Measurements from ENCODE around the gene AMPD1. TPM values are rescaled to one million over a fixed set of nuclear protein-coding genes. Genes with fewer than 3 reads are reported as not detected.

Gene AMPD1
- total RNA-seq, 1 donor from 2014 or later, result not detected

GRCh38 chr1:114685851-114686250 is 9.5 kb downstream of the AMPD1 start:
- Mint-ChIP-seq H3K27me3 (ENCODE audit: insufficient read depth, low read depth) (peaks cover 2% of the 10 kb centered on the region), H3K4me1 (no peaks in the 10 kb centered on the region), H3K4me3 (no peak overlapping the region), H3K36me3 (no peaks in the 10 kb centered on the region), H3K27ac (no peak overlapping the region), H3K9me3 (no peaks in the 10 kb centered on the region)
- no peaks in the 10 kb centered on the region for H3K9me3 ChIP-seq (ENCODE audit: low read depth)
- no peaks in the 10 kb centered on the region for H3K79me2 ChIP-seq (ENCODE audit: low read depth)
- H3K36me3 ChIP-seq, result no peaks in the 10 kb centered on the region
- no peak overlapping the region for H3K9ac ChIP-seq
- no peak overlapping the region for H3K4me3 ChIP-seq
- H2AFZ ChIP-seq (replicated peaks), result no peak overlapping the region
- no peak for TF ChIP-seq CTCF (IDR thresholded peaks at IDR 0.05)
- TF ChIP-seq EZH2 (IDR thresholded peaks at IDR 0.05), result no peak
- TF ChIP-seq EZH2phosphoT487 (IDR thresholded peaks at IDR 0.05), result no peak
- H3K4me1 ChIP-seq, result no peaks in the 10 kb centered on the region
- no peaks in the 10 kb centered on the region for H4K20me1 ChIP-seq (ENCODE audit: low read depth)
- no peak overlapping the region for H3K27ac ChIP-seq
- no peak for DNase-seq (ENCODE audit: low spot score)
- peaks cover 22% of the 10 kb centered on the region for H3K27me3 ChIP-seq
- no peak overlapping the region for H3K4me2 ChIP-seq
- H3F3A ChIP-seq (ENCODE audit: low read depth), result no peaks in the 10 kb centered on the region

GRCh38 chr1:114677691-114678090 is 17.7 kb downstream of the AMPD1 start:
- no peaks in the 10 kb centered on the region for H4K20me1 ChIP-seq (ENCODE audit: low read depth)
- no peaks in the 10 kb centered on the region for H3K9me3 Mint-ChIP-seq
- H3K9ac ChIP-seq, result no peak overlapping the region
- no peak overlapping the region for H3K27ac ChIP-seq
- no peak overlapping the region for H3K27ac Mint-ChIP-seq
- H3K4me2 ChIP-seq, result no peak overlapping the region
- no peaks in the 10 kb centered on the region for H3F3A ChIP-seq (ENCODE audit: low read depth)
- DNase-seq (ENCODE audit: low spot score), result no peak
- no peaks in the 10 kb centered on the region for H3K4me1 Mint-ChIP-seq
- H3K27me3 Mint-ChIP-seq (ENCODE audit: insufficient read depth, low read depth), result peaks cover 6% of the 10 kb centered on the region
- no peak overlapping the region for H2AFZ ChIP-seq (replicated peaks)
- no peaks in the 10 kb centered on the region for H3K4me1 ChIP-seq
- H3K36me3 ChIP-seq, result no peaks in the 10 kb centered on the region
- no peaks in the 10 kb centered on the region for H3K36me3 Mint-ChIP-seq
- H3K4me3 Mint-ChIP-seq, result no peak overlapping the region
- no peaks in the 10 kb centered on the region for H3K9me3 ChIP-seq (ENCODE audit: low read depth)
- no peak overlapping the region for H3K4me3 ChIP-seq
- H3K79me2 ChIP-seq (ENCODE audit: low read depth), result no peaks in the 10 kb centered on the region
- H3K27me3 ChIP-seq, result peaks cover 60% of the 10 kb centered on the region
- TF ChIP-seq CTCF (IDR thresholded peaks at IDR 0.05) (no peak), EZH2phosphoT487 (IDR thresholded peaks at IDR 0.05) (no peak), EZH2 (IDR thresholded peaks at IDR 0.05) (no peak)

- no peak overlapping the region for H3K9ac ChIP-seq
- H3K27ac Mint-ChIP-seq, result no peak overlapping the region
- no peaks in the 10 kb centered on the region for H3K9me3 Mint-ChIP-seq
- H3K27me3 Mint-ChIP-seq (ENCODE audit: insufficient read depth, low read depth), result peaks cover 6% of the 10 kb centered on the region
- H3K4me3 ChIP-seq, result no peak overlapping the region
- no peaks in the 10 kb centered on the region for H3K79me2 ChIP-seq (ENCODE audit: low read depth)
- no peaks in the 10 kb centered on the region for H3K9me3 ChIP-seq (ENCODE audit: low read depth)
- no peaks in the 10 kb centered on the region for H3K4me1 ChIP-seq
- no peaks in the 10 kb centered on the region for H3K36me3 Mint-ChIP-seq
- H2AFZ ChIP-seq (replicated peaks), result no peak overlapping the region
- no peak overlapping the region for H3K4me2 ChIP-seq
- H3K4me1 Mint-ChIP-seq, result no peaks in the 10 kb centered on the region
- H3K4me3 Mint-ChIP-seq, result no peak overlapping the region
- no peak overlapping the region for H3K27ac ChIP-seq
- H3K27me3 ChIP-seq, result peaks cover 76% of the 10 kb centered on the region
- no peaks in the 10 kb centered on the region for H4K20me1 ChIP-seq (ENCODE audit: low read depth)
- no peaks in the 10 kb centered on the region for H3F3A ChIP-seq (ENCODE audit: low read depth)
- TF ChIP-seq EZH2phosphoT487 (IDR thresholded peaks at IDR 0.05) (no peak), EZH2 (IDR thresholded peaks at IDR 0.05) (no peak), CTCF (IDR thresholded peaks at IDR 0.05) (no peak)
- no peaks in the 10 kb centered on the region for H3K36me3 ChIP-seq
- DNase-seq (ENCODE audit: low spot score), result no peak
Observed at GRCh38 chr1:114676115-114676514, 19.2 kb downstream of the AMPD1 start.

GRCh38 chr1:114671939-114672275 is 23.4 kb downstream of the AMPD1 start:
- Histone ChIP-seq H3K9ac (no peak overlapping the region), H3K79me2 (ENCODE audit: low read depth) (no peaks in the 10 kb centered on the region), H3K36me3 (no peaks in the 10 kb centered on the region), H3K9me3 (ENCODE audit: low read depth) (no peaks in the 10 kb centered on the region), H3K27me3 (peaks cover 94% of the 10 kb centered on the region), H3K4me2 (no peak overlapping the region), H3F3A (ENCODE audit: low read depth) (peaks cover 8% of the 10 kb centered on the region), H4K20me1 (ENCODE audit: low read depth) (no peaks in the 10 kb centered on the region), H3K4me1 (no peaks in the 10 kb centered on the region), H3K4me3 (no peak overlapping the region), H3K27ac (no peak overlapping the region), H2AFZ (replicated peaks) (no peak overlapping the region)
- Mint-ChIP-seq H3K36me3 (no peaks in the 10 kb centered on the region), H3K4me1 (peaks cover 4% of the 10 kb centered on the region), H3K27ac (no peak overlapping the region), H3K27me3 (ENCODE audit: insufficient read depth, low read depth) (peaks cover 9% of the 10 kb centered on the region), H3K9me3 (no peaks in the 10 kb centered on the region), H3K4me3 (no peak overlapping the region)
- no peak for DNase-seq (ENCODE audit: low spot score)
- TF ChIP-seq EZH2 (IDR thresholded peaks at IDR 0.05) (no peak), EZH2phosphoT487 (IDR thresholded peaks at IDR 0.05) (no peak), CTCF (IDR thresholded peaks at IDR 0.05) (no peak)
